IMR-90 (cell line): ENCODE results near the gene INTS2. TPM values are rescaled to one million over a fixed set of nuclear protein-coding genes. Genes with fewer than 3 reads are reported as not detected.

ENCODE experiments used
- ATAC-seq: fragments of 200-7000 bp; cut with Tn5 transposase; 2 replicates; pipeline ENCODE4 v1.9.1; 2020; ENCODE audit warnings: low read depth, mild to moderate bottlenecking, moderate library complexity
- BruUV-seq: library from RNA; stranded (reverse); fragments of 400-500 nt; replicated peaks from 2 replicates; lab custom pipeline; 2021; lab: Mats Ljungman, UMichigan
- CTCF ChIA-PET: fragments of 300-600 bp; formaldehyde crosslinking; extraction: SDS; loops from one replicate; lab custom pipeline; 2021; ENCODE audit warnings: antibody characterized with exemption; lab: Yijun Ruan, JAX
- POLR2A ChIA-PET: fragments of 300-600 bp; sonication (Branson Sonifier 250); formaldehyde crosslinking; loops from one replicate; lab custom pipeline; 2022; ENCODE audit warnings: antibody characterized with exemption; ENCODE audit not compliant: unreplicated experiment; lab: Charles Lee
- DNase-seq: peaks from one replicate; pipeline ENCODE4 v3.0.0; 2013
- H2AFZ ChIP-seq: replicated peaks from 2 replicates; pipeline ENCODE3; 2013; ENCODE audit warnings: low read length, mild to moderate bottlenecking; ENCODE audit not compliant: poor library complexity
- H2AK5ac ChIP-seq: 2 replicates; pipeline ENCODE4 v1.6.1; 2013; ENCODE audit warnings: low read depth, low read length, inconsistent platforms
- H2AK9ac ChIP-seq: replicated peaks from 2 replicates; pipeline ENCODE3; 2013; ENCODE audit warnings: mild to moderate bottlenecking, low read depth, low read length, moderate library complexity; ENCODE audit not compliant: poor library complexity
- H2BK120ac ChIP-seq: 2 replicates; pipeline ENCODE4 v1.6.1; 2013; ENCODE audit warnings: low read depth, low read length, inconsistent platforms
- H2BK15ac ChIP-seq: 3 replicates; pipeline ENCODE4 v1.6.1; 2013; ENCODE audit warnings: low read depth, low read length, inconsistent platforms
- H2BK20ac ChIP-seq: 2 replicates; pipeline ENCODE4 v1.6.1; 2013; ENCODE audit warnings: low read depth, mild to moderate bottlenecking, inconsistent platforms, low read length, moderate library complexity
- H2BK5ac ChIP-seq: 2 replicates; pipeline ENCODE4 v1.6.1; 2013; ENCODE audit warnings: mild to moderate bottlenecking, low read depth, low read length, inconsistent platforms; ENCODE audit not compliant: poor library complexity, severe bottlenecking
- H3K14ac ChIP-seq: replicated peaks from 2 replicates; pipeline ENCODE4 v1.6.1; 2013; ENCODE audit warnings: low read depth, low read length, inconsistent platforms
- H3K18ac ChIP-seq: 2 replicates; pipeline ENCODE4 v1.6.1; 2013; ENCODE audit warnings: low read depth, low read length, control low read depth
- H3K23ac ChIP-seq: 2 replicates; pipeline ENCODE4 v1.6.1; 2013; ENCODE audit warnings: low read depth, low read length, inconsistent platforms
- H3K27ac ChIP-seq: 2 replicates; pipeline ENCODE4 v1.5.1; 2013; ENCODE audit warnings: mild to moderate bottlenecking, control low read depth, low read length; ENCODE audit not compliant: insufficient read depth
- H3K27me3 ChIP-seq: 2 replicates; pipeline ENCODE4 v1.6.1; 2013; ENCODE audit warnings: low read length; ENCODE audit not compliant: control insufficient read depth, insufficient read depth
- H3K36me3 ChIP-seq: 2 replicates; pipeline ENCODE4 v1.6.1; 2013; ENCODE audit warnings: low read length, mixed read lengths; ENCODE audit not compliant: control insufficient read depth, insufficient read depth
- H3K4ac ChIP-seq: 2 replicates; pipeline ENCODE4 v1.6.1; 2013; ENCODE audit warnings: low read depth, low read length, inconsistent platforms
- H3K4me1 ChIP-seq: 2 replicates; pipeline ENCODE4 v1.6.1; 2013; ENCODE audit warnings: low read length, mixed read lengths; ENCODE audit not compliant: control insufficient read depth, insufficient read depth
- H3K4me2 ChIP-seq: 2 replicates; pipeline ENCODE4 v1.6.1; 2013; ENCODE audit warnings: low read depth, mild to moderate bottlenecking, control low read depth, low read length, moderate library complexity
- H3K4me3 ChIP-seq: 2 replicates; pipeline ENCODE4 v1.5.1; 2013; ENCODE audit warnings: low read depth, mild to moderate bottlenecking, control low read depth, low read length, moderate library complexity; ENCODE audit not compliant: insufficient read depth
- H3K56ac ChIP-seq: 2 replicates; pipeline ENCODE4 v1.6.1; 2013; ENCODE audit warnings: low read length, inconsistent platforms; ENCODE audit not compliant: insufficient read depth; ENCODE audit errors: extremely low read depth
- H3K79me1 ChIP-seq, 2 experiments: 2 replicates each; pipeline ENCODE4 v1.6.1; 2013; ENCODE audit warnings: low read length in 2 of 2, inconsistent platforms in 1 of 2, low read depth in 1 of 2
- H3K9ac ChIP-seq: 2 replicates; pipeline ENCODE4 v1.6.1; 2013; ENCODE audit warnings: low read depth, low read length, control low read depth
- H3K9me1 ChIP-seq: 2 replicates; pipeline ENCODE4 v1.6.1; 2013; ENCODE audit warnings: low read length, inconsistent platforms; ENCODE audit not compliant: insufficient read depth
- H3K9me3 ChIP-seq: 2 replicates; pipeline ENCODE4 v1.6.1; 2013; ENCODE audit warnings: low read length; ENCODE audit not compliant: control insufficient read depth, insufficient read depth
- H4K20me1 ChIP-seq: 2 replicates; pipeline ENCODE4 v1.6.1; 2013; ENCODE audit warnings: low read length, inconsistent platforms; ENCODE audit not compliant: insufficient read depth
- H4K5ac ChIP-seq: 2 replicates; pipeline ENCODE4 v1.6.1; 2013; ENCODE audit warnings: mild to moderate bottlenecking, low read depth, low read length, control low read depth
- H4K8ac ChIP-seq, 2 experiments: 2 replicates each; pipeline ENCODE4 v1.6.1; 2013; ENCODE audit warnings: low read depth in 2 of 2, low read length in 2 of 2, control low read depth in 1 of 2, inconsistent platforms in 1 of 2
- H4K91ac ChIP-seq: 2 replicates; pipeline ENCODE4 v1.6.1; 2013; ENCODE audit warnings: low read depth, low read length, inconsistent platforms; ENCODE audit not compliant: insufficient read depth
- MAFK ChIP-seq: IDR thresholded peaks from 2 replicates; pipeline ENCODE4 v1.6.1; 2012; ENCODE audit warnings: low read depth, low read length, improper control_type of control experiment
- NFE2L2 ChIP-seq: fragments of 150-350 bp; IDR thresholded peaks from 2 replicates; pipeline ENCODE4 v1.6.1; 2016; ENCODE audit warnings: low read depth, mild to moderate bottlenecking, low read length
- WGBS, 2 experiments: methylation state at CpG; one replicate each; pipeline versions ENCODE4 v1.1.5 to v1.1.7; 2013; ENCODE audit warnings: missing lambda C conversion rate in 2 of 2; ENCODE audit not compliant: insufficient read length in 1 of 2; ENCODE audit errors: extremely low coverage in 2 of 2; 5-methylcytosine and 5-hydroxymethylcytosine counted together
- dilution Hi-C: fragments of 300-500 bp; cut with HindIII; formaldehyde crosslinking; loops from one replicate; pipeline ENCODE4 v1.14.3; 2018; ENCODE audit warnings: low sequenced_read_pairs; ENCODE audit not compliant: unreplicated experiment
- in situ Hi-C: fragments of 300-500 bp; cut with MboI; formaldehyde crosslinking; loops from 3 replicates; pipeline ENCODE4 v1.14.3; 2019; ENCODE audit warnings: low sequenced_read_pairs, inconsistent platforms, mixed read lengths
- intact Hi-C: fragments of 100-400 bp; cut with micrococcal nuclease; formaldehyde crosslinking; loops from 2 replicates; pipeline ENCODE4 v1.10.0; 2022
- polyA plus RNA-seq, 3 experiments: library from polyadenylated mRNA; depleted of rRNA; stranded (reverse); fragments of >200 nt; gene quantifications; 2 replicates each; pipeline ENCODE4 v1.2.3, GENCODE V29; 2012; ENCODE audit warnings: low replicate concordance in 1 of 3
- total RNA-seq: library from RNA; depleted of rRNA; stranded (reverse); fragments of >200 nt; gene quantifications from 2 replicates; pipeline ENCODE4 v1.2.3, GENCODE V29; 2012

The INTS2 gene
- total and polyA plus RNA-seq, 2 of the 4 experiments (the other 2 are of a cell fraction): 4.0 to 17.4 TPM

DNA sequence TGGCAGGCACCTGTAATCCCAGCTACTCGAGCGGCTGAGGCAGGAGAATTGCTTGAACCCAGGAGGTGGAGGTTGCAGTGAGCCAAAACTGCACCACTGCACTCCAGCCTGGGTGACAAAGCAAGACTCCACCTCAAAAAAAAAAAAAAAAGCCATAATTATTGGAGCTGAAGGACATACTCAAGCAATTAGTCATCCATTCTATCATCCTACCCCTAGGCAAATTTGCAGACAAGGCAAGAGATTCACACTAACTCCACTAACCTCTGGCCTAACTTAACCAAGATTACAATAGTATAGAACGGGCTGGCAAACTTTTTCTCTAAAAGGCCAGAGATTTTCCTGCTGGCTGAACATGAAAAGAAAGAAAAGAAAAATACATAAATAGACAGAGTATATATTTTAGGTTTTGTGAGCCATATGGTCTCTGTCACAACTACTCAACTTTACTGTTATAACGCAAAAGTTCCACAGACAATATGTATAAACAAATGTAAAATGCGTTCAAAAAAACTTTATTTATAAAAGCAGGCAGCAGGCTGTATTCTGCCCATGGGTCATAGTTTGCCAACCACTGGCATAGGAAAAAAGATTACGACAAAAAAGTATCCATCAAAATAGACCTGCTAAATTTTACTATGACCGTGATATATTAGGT, 94.1 kb downstream of the INTS2 start:
- intact Hi-C loops (no loop called here), dilution Hi-C loops (no loop called here)
- H3K27me3 ChIP-seq: no peaks in the 10 kb centered on the region

More for the DNA sequence above, 94.1 kb downstream of the INTS2 start:
- in situ Hi-C loops: no loop called here
- 0 out of 2 replicates have a peak, but pooled peaks have one; percentile 16 for TF ChIP-seq MAFK
- no peak for TF ChIP-seq NFE2L2
- Histone ChIP-seq H2AFZ (no peak overlapping the region), H3K79me1 (peaks cover 8 to 24% of the 10 kb centered on the region in 2 experiments), H4K5ac (no peak overlapping the region), H3K23ac (no peak overlapping the region), H3K4me2 (no peak overlapping the region; the same call in 1 of the 2 replicates), H3K9me3 (no peaks in the 10 kb centered on the region), H3K9ac (no peak overlapping the region), H2AK5ac (no peak overlapping the region), H3K56ac (no peak overlapping the region), H3K4ac (no peak overlapping the region), H3K4me3 (no peak overlapping the region), H3K14ac (no peak overlapping the region), H2BK120ac (no peak overlapping the region; the same call in 1 of the 2 replicates), H3K27ac (no peak overlapping the region), H3K9me1 (peaks cover 7% of the 10 kb centered on the region), H3K18ac (no peak overlapping the region), H3K36me3 (no peaks in the 10 kb centered on the region), H4K91ac (no peak overlapping the region), H2BK20ac (peak overlapping the region; percentile 54; the same call in 1 of the 2 replicates), H2BK15ac (no peak overlapping the region), H3K4me1 (peaks cover 7% of the 10 kb centered on the region), H2AK9ac (no peak overlapping the region), H4K8ac (no peak overlapping the region), H2BK5ac (peak overlapping the region; percentile 17), H4K20me1 (no peaks in the 10 kb centered on the region)
- DNase-seq: peak; percentile 76
- ChIA-PET CTCF (interaction anchor here (0.6 to 1.1 kb wide), 3 partner anchors 198 to 422 kb away, joined by 3 to 4 read pairs (median 3); no protein-coding TSS in a partner anchor), POLR2A (no interaction called here)
- whole genome bisulfite sequencing, 2 experiments: no CpG with 5 or more reads among the region's 7 CpGs
- no TSS peak for BruUV-seq
- ATAC-seq: peak; percentile 81
